T-cell (primary cell): ENCODE results near the gene ULK1. TPM values are rescaled to one million over a fixed set of nuclear protein-coding genes. Genes with fewer than 3 reads are reported as not detected.

ENCODE experiments used
- ATAC-seq, 4 experiments: fragments of 200-7000 bp in 3 of 4; fragments of 150-1000 bp in 1 of 4; cut with Tn5 transposase; replicated peaks in 1 of 4; 1 replicate in 3 of 4; 2 replicates in 1 of 4; pipeline ENCODE4 v1.10.0; 2021; ENCODE audit warnings: moderate library complexity in 3 of 4, mild to moderate bottlenecking in 2 of 4, moderate number of reproducible peaks in 1 of 4
- CTCF ChIA-PET, 2 donors: fragments of 300-600 bp; sonication (Branson Sonifier 250); formaldehyde crosslinking; loops; one replicate each; lab custom pipeline; 2022; ENCODE audit warnings: antibody characterized with exemption in 2 of 2; lab: Charles Lee
- POLR2A ChIA-PET, 2 donors: fragments of 300-600 bp; sonication (Branson Sonifier 250); formaldehyde crosslinking; loops; one replicate each; lab custom pipeline; 2022; ENCODE audit warnings: antibody characterized with exemption in 2 of 2; lab: Charles Lee
- DNase-seq, 35 experiments: peaks; one replicate each; pipeline versions ENCODE4 v3.0.0 to v3.0.0-alpha.2; 2013 to 2023
- H3K27ac ChIP-seq: one replicate; pipeline ENCODE4 v1.5.1; 2013; ENCODE audit warnings: low read length
- H3K27me3 ChIP-seq, 2 experiments: replicated peaks in 1 of 2; 1 replicate in 1 of 2; 2 replicates in 1 of 2; pipeline versions ENCODE4 v1.6.1 to v1.7.0; 2013; ENCODE audit warnings: low read length in 1 of 2, mixed read lengths in 1 of 2; ENCODE audit not compliant: control insufficient read depth in 2 of 2, insufficient read depth in 2 of 2; ENCODE audit errors: extremely low read depth in 1 of 2
- H3K36me3 ChIP-seq, 2 donors: 1 replicate in 1 of 2; 2 replicates in 1 of 2; pipeline versions ENCODE4 v1.6.1 to v1.7.0; 2013; ENCODE audit warnings: low read length in 1 of 2; ENCODE audit not compliant: control insufficient read depth in 2 of 2, insufficient read depth in 1 of 2; ENCODE audit errors: extremely low read depth in 1 of 2
- H3K4me1 ChIP-seq, 2 experiments: 1 replicate in 1 of 2; 2 replicates in 1 of 2; pipeline versions ENCODE4 v1.6.1 to v1.7.0; 2013; ENCODE audit warnings: low read length in 2 of 2, mixed read lengths in 1 of 2; ENCODE audit not compliant: insufficient read depth in 2 of 2, control insufficient read depth in 1 of 2; ENCODE audit errors: extremely low read depth in 1 of 2
- H3K4me3 ChIP-seq, 2 donors: 1 replicate in 1 of 2; 2 replicates in 1 of 2; pipeline versions ENCODE4 v1.5.1 to v1.7.0; 2013; ENCODE audit warnings: mild to moderate bottlenecking in 2 of 2, low read length in 1 of 2, moderate library complexity in 1 of 2; ENCODE audit not compliant: control insufficient read depth in 1 of 2; ENCODE audit errors: extremely low read depth in 1 of 2
- H3K9me3 ChIP-seq: 2 replicates; pipeline ENCODE4 v1.7.0; 2013
- H3K27ac Mint-ChIP-seq, 2 donors: one replicate each; pipeline ENCODE4 v1.8.0; 2020 to 2021; ENCODE audit warnings: mild to moderate bottlenecking in 2 of 2, mixed read lengths in 2 of 2
- H3K27me3 Mint-ChIP-seq, 2 donors: one replicate each; pipeline ENCODE4 v1.8.0; 2021 to 2022; ENCODE audit warnings: mixed read lengths in 2 of 2
- H3K36me3 Mint-ChIP-seq: one replicate; pipeline ENCODE4 v1.8.0; 2021; ENCODE audit warnings: mixed read lengths
- H3K4me1 Mint-ChIP-seq, 3 donors: one replicate each; pipeline ENCODE4 v1.8.0; 2020 to 2022; ENCODE audit warnings: mixed read lengths in 3 of 3, mild to moderate bottlenecking in 1 of 3
- H3K4me3 Mint-ChIP-seq, 3 donors: one replicate each; pipeline ENCODE4 v1.8.0; 2020 to 2022; ENCODE audit warnings: mild to moderate bottlenecking in 3 of 3, mixed read lengths in 3 of 3, moderate library complexity in 3 of 3
- H3K9me3 Mint-ChIP-seq, 3 donors: one replicate each; pipeline ENCODE4 v1.8.0; 2020 to 2022; ENCODE audit warnings: mixed read lengths in 3 of 3
- WGBS: methylation state at CpG from one replicate; pipeline ENCODE4 v1.1.5; 2013; ENCODE audit warnings: missing lambda C conversion rate; ENCODE audit not compliant: insufficient coverage; 5-methylcytosine and 5-hydroxymethylcytosine counted together
- total RNA-seq, 35 experiments: library from RNA in 6 of 35; stranded (reverse) in 6 of 35; fragments of 120-200 nt in 1 of 35; gene quantifications; one replicate each; pipeline versions ENCODE4 v1.2.1 to v1.2.4 and lab custom pipeline; 2013 to 2026

The ULK1 gene
- total RNA-seq, 5 donors from 2014 or later (not counting 1 experiment from before 2014, with no cell fraction given), result 53.3 to 89.6 (median 57.8) TPM

DNA sequence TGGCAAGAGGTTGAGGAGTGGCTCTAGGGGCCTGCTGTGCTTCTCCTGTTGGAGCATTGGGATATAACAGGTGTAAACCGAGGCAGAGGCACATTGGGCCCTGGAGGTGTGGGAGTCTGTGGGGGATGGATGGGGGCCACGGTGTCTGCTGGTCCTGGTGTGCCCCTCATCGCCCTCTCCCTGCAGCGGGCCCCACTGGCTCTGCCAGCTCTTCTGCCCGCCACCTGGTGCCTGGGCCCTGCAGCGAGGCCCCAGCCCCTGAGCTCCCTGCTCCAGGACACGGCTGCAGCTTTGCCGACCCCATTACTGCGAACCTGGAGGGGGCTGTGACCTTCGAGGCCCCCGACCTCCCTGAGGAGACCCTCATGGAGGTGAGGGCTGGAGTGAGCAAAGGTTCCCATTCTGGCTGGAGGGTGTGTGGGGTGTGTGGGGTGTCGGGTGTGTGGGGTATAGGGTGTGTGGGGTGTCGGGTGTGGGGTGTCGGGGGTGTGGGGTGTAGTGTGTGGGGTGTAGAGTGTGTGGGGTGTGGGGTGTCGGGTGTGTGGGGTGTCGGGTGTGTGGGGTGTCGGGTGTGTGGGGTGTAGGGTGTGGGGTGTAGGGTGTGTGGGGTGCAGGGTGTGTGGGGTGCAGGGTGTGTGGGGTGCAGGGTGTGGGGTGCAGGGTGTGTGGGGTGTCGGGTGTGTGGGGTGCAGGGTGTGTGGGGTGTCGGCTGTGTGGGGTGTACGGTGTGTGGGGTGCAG lies 24.1 kb downstream of the ULK1 start:
- Histone ChIP-seq H3K27me3 (no peaks in the 10 kb centered on the region), H3K27ac (no peak overlapping the region), H3K9me3 (no peaks in the 10 kb centered on the region), H3K4me1 (peaks cover 0 to 11% of the 10 kb centered on the region in 2 experiments), H3K4me3 (no peak overlapping the region), H3K36me3 (peaks cover 26 to 39% of the 10 kb centered on the region in 2 donors)
- no peaks in the 10 kb centered on the region for H3K27me3 Mint-ChIP-seq
- peaks cover 11% of the 10 kb centered on the region for H3K36me3 Mint-ChIP-seq
- H3K27ac Mint-ChIP-seq, result no peak overlapping the region
- WGBS, result 91% methylated on average over 13 of the region's 20 CpGs
- ATAC-seq (no peak), DNase-seq (no peak)
- ChIA-PET CTCF (no interaction called here), POLR2A (interaction anchor here in 1 of 2 donors (1.0 kb wide), 1 partner anchor 31 kb away, joined by 3 read pairs; the partner anchor contains the start of gene EP400)
- no peaks in the 10 kb centered on the region for H3K9me3 Mint-ChIP-seq
- H3K4me3 Mint-ChIP-seq, result no peak overlapping the region
- H3K4me1 Mint-ChIP-seq, result no peaks in the 10 kb centered on the region

DNA sequence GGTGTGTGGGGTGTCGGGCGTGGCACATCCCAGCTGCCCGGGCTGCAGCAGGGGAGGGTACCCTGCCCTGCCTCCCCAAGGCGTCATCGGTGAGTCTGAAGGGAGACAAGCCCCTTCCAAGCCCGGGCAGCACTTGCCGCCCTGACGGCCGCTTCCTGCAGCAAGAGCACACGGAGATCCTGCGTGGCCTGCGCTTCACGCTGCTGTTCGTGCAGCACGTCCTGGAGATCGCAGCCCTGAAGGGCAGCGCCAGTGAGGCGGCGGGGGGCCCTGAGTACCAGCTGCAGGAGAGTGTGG lies 24.6 kb downstream of the ULK1 start:
- Histone ChIP-seq H3K4me3 (no peak overlapping the region), H3K27me3 (no peaks in the 10 kb centered on the region), H3K9me3 (no peaks in the 10 kb centered on the region), H3K27ac (no peak overlapping the region), H3K4me1 (peaks cover 0 to 11% of the 10 kb centered on the region in 2 experiments), H3K36me3 (peaks cover 25 to 35% of the 10 kb centered on the region in 2 donors)
- Mint-ChIP-seq H3K27me3 (no peaks in the 10 kb centered on the region), H3K4me1 (no peaks in the 10 kb centered on the region), H3K36me3 (peaks cover 11% of the 10 kb centered on the region), H3K27ac (no peak overlapping the region), H3K9me3 (no peaks in the 10 kb centered on the region), H3K4me3 (no peak overlapping the region)
- CTCF ChIA-PET, result no interaction called here
- POLR2A ChIA-PET, result no interaction called here
- WGBS, result 97% methylated on average over 13 of the region's 19 CpGs
- DNase-seq, result no peak
- no peak for ATAC-seq

DNA sequence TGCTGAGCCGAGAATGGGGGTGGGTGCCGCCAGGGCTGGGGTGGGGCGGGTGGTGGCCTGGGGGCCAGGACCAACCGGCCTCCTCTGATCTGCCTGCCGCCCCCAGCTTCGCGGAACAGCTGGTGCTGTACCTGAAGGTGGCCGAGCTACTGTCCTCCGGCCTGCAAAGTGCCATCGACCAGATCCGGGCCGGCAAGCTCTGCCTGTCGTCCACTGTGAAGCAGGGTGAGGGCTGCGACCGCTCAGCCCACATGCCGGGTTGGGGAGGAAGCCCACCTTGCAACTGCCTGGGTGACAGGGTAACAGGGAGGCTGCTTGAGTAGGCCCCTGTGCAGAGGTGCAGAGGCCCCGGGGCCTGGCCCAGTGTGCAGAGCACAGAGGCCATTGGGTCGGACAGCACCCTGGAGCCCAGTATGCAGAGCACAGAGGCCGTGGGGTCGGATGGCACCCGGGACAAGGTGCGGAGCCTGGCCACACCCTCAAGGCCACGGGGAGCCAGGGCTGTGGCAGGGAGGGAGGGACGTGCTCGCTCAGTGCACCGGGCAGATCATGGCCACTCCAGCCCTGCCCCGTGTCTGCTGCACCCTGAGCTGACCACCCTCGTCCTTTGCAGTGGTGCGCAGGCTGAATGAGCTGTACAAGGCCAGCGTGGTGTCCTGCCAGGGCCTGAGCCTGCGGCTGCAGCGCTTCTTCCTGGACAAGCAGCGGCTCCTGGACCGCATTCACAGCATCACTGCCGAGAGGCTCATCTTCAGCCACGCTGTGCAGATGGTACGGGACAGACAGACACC lies 25.1 kb downstream of the ULK1 start:
- Histone ChIP-seq H3K9me3 (no peaks in the 10 kb centered on the region), H3K4me1 (peaks cover 0 to 16% of the 10 kb centered on the region in 2 experiments), H3K27me3 (no peaks in the 10 kb centered on the region), H3K4me3 (no peak overlapping the region), H3K36me3 (peaks cover 21 to 30% of the 10 kb centered on the region in 2 donors), H3K27ac (no peak overlapping the region)
- Mint-ChIP-seq H3K4me1 (peaks cover 0 to 4% (median 2%) of the 10 kb centered on the region in 3 donors), H3K4me3 (no peak overlapping the region), H3K27me3 (no peaks in the 10 kb centered on the region), H3K9me3 (no peaks in the 10 kb centered on the region), H3K27ac (no peak overlapping the region), H3K36me3 (peaks cover 11% of the 10 kb centered on the region)
- DNase-seq (no peak), ATAC-seq (peak in 1 of 4 experiments; percentile 5)
- WGBS, result 94% methylated on average over 32 of the region's 37 CpGs
- ChIA-PET POLR2A (no interaction called here), CTCF (no interaction called here)

DNA sequence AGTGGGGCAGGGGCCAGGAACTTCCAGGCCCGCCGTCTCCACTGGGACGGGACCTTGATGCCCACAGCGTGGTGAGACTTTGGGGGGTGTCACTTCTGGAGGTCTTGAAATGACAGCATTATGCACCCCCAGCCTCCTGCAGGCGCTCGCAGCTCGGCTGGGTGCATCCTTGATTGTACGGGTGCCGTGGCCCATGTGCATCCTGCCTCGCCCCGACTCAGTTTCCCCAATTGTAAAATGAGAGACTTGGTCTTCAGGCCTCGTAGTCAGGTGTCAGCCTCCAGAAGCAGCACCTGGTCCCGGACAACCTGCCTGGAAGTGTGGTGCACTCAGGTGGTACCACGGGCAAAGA lies 25.7 kb downstream of the ULK1 start:
- POLR2A ChIA-PET, result no interaction called here
- Histone ChIP-seq H3K36me3 (peaks cover 21 to 24% of the 10 kb centered on the region in 2 donors), H3K27me3 (no peaks in the 10 kb centered on the region), H3K4me3 (no peak overlapping the region), H3K27ac (no peak overlapping the region), H3K4me1 (peaks cover 0 to 21% of the 10 kb centered on the region in 2 experiments), H3K9me3 (no peaks in the 10 kb centered on the region)
- CTCF ChIA-PET, result no interaction called here
- ATAC-seq (no peak), DNase-seq (no peak)
- 94% methylated on average over 10 of the region's 14 CpGs for WGBS
- Mint-ChIP-seq H3K4me3 (no peak overlapping the region), H3K9me3 (no peaks in the 10 kb centered on the region), H3K27me3 (no peaks in the 10 kb centered on the region), H3K27ac (no peak overlapping the region), H3K36me3 (peaks cover 9% of the 10 kb centered on the region), H3K4me1 (peaks cover 0 to 9% (median 6%) of the 10 kb centered on the region in 3 donors)

DNA sequence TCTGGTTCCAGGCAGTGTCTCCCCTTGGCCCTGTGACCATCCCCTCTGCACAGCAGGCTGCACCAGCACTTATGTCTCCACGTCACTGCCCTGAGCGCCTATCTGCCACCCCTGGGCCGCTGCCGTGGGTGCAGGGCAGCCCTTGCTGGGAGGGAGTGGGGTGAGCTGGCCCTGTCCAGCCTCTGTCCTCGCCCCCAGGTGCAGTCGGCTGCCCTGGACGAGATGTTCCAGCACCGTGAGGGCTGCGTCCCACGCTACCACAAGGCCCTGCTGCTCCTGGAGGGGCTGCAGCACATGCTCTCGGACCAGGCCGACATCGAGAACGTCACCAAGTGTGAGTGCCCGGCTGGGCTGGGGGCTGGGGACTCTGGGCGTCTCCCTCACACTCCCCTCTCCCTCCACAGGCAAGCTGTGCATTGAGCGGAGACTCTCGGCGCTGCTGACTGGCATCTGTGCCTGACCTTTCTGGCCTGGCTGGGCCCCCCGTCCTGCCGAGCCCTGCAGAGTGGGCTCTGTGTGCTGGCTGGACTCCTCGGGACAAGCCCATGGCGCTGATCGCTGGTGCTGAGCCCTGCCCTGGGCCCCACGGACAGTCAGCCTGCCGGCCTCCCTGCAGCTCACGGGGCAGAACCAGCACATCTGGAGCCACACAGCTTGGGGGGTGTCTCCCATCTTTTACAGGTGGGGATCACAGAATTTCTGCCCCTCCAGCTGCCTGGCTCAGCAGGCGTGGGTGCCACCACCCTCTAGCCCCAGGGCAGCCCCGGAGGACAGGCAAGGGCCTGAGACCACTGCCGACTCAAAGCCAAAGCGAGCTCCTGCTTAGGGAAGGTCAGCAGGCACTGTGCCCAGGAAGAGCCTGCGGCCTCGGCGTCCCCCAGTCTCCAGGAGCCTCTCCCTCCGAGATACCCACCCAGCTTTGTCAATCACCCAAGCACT lies 26.7 kb downstream of the ULK1 start:
- Histone ChIP-seq H3K27me3 (no peaks in the 10 kb centered on the region), H3K36me3 (peaks cover 11 to 14% of the 10 kb centered on the region in 2 donors), H3K4me3 (no peak overlapping the region), H3K4me1 (peaks cover 0 to 21% of the 10 kb centered on the region in 2 experiments), H3K9me3 (no peaks in the 10 kb centered on the region), H3K27ac (no peak overlapping the region)
- Mint-ChIP-seq H3K4me3 (no peak overlapping the region), H3K27ac (no peak overlapping the region), H3K4me1 (peaks cover 0 to 9% (median 6%) of the 10 kb centered on the region in 3 donors), H3K36me3 (peaks cover 9% of the 10 kb centered on the region), H3K27me3 (no peaks in the 10 kb centered on the region), H3K9me3 (no peaks in the 10 kb centered on the region)
- DNase-seq (no peak), ATAC-seq (no peak)
- ChIA-PET POLR2A (no interaction called here), CTCF (no interaction called here)
- over 99% methylated on average over 32 of the region's 35 CpGs for WGBS
